ENCODE measurements around the gene INSR.

DNA sequence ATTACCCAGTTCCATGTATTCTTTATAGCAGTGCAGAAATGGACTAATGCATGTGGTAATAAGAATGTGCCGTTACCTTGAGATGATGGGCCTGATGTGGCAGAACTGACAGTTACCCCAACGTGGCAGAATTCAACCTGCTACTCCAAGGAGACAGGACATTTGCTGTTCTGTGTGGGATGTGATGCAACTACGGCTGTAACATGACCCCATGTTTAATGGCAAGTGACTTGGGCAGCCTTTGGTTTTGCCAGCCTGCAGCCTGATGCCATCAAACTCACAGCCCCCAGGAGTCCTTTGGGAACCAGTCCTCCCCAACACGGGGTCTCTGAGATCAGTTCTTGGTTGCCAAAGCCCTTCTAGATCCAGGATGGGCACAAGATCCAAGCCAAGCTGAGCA, 117.4 kb downstream of the INSR start:
- TF ChIP-seq, protein P1, sequence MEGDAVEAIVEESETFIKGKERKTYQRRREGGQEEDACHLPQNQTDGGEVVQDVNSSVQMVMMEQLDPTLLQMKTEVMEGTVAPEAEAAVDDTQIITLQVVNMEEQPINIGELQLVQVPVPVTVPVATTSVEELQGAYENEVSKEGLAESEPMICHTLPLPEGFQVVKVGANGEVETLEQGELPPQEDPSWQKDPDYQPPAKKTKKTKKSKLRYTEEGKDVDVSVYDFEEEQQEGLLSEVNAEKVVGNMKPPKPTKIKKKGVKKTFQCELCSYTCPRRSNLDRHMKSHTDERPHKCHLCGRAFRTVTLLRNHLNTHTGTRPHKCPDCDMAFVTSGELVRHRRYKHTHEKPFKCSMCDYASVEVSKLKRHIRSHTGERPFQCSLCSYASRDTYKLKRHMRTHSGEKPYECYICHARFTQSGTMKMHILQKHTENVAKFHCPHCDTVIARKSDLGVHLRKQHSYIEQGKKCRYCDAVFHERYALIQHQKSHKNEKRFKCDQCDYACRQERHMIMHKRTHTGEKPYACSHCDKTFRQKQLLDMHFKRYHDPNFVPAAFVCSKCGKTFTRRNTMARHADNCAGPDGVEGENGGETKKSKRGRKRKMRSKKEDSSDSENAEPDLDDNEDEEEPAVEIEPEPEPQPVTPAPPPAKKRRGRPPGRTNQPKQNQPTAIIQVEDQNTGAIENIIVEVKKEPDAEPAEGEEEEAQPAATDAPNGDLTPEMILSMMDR (conservative IDR thresholded peaks at IDR 0.05; ENCODE audit: low read depth in 2 of 2) = no peak
- TF ChIP-seq POLR2AphosphoS5 (IDR thresholded peaks at IDR 0.05; ENCODE audit: low read depth) (no peak), CREB1 (CRISPR knock-in tag; IDR thresholded peaks at IDR 0.05; ENCODE audit: low read depth) (no peak), EZH2 (IDR thresholded peaks at IDR 0.05; ENCODE audit: low read depth, unreplicated experiment) (no peak), EZH2phosphoT487 (IDR thresholded peaks at IDR 0.05; ENCODE audit: unreplicated experiment) (no peak), STAT1 (IDR thresholded peaks at IDR 0.05; ENCODE audit: unreplicated experiment) (no peak), JUNB (IDR thresholded peaks at IDR 0.05; ENCODE audit: unreplicated experiment) (no peak)
- TF ChIP-seq, protein P2, sequence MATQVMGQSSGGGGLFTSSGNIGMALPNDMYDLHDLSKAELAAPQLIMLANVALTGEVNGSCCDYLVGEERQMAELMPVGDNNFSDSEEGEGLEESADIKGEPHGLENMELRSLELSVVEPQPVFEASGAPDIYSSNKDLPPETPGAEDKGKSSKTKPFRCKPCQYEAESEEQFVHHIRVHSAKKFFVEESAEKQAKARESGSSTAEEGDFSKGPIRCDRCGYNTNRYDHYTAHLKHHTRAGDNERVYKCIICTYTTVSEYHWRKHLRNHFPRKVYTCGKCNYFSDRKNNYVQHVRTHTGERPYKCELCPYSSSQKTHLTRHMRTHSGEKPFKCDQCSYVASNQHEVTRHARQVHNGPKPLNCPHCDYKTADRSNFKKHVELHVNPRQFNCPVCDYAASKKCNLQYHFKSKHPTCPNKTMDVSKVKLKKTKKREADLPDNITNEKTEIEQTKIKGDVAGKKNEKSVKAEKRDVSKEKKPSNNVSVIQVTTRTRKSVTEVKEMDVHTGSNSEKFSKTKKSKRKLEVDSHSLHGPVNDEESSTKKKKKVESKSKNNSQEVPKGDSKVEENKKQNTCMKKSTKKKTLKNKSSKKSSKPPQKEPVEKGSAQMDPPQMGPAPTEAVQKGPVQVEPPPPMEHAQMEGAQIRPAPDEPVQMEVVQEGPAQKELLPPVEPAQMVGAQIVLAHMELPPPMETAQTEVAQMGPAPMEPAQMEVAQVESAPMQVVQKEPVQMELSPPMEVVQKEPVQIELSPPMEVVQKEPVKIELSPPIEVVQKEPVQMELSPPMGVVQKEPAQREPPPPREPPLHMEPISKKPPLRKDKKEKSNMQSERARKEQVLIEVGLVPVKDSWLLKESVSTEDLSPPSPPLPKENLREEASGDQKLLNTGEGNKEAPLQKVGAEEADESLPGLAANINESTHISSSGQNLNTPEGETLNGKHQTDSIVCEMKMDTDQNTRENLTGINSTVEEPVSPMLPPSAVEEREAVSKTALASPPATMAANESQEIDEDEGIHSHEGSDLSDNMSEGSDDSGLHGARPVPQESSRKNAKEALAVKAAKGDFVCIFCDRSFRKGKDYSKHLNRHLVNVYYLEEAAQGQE (IDR thresholded peaks at IDR 0.05; ENCODE audit: unreplicated experiment) = no peak
